SK-N-SH (cell line): ENCODE results near the gene RNF8. TPM values are rescaled to one million over a fixed set of nuclear protein-coding genes. Genes with fewer than 3 reads are reported as not detected.

Experiments used
- CTCF ChIA-PET: fragments of 300-600, 350-600 bp; formaldehyde crosslinking; extraction: SDS; loops from one replicate; lab custom pipeline; 2021; lab: Yijun Ruan, JAX
- POLR2A ChIA-PET: fragments of 350-600 bp; sonication (Branson Sonifier 250); formaldehyde crosslinking; extraction: SDS; loops from one replicate; lab custom pipeline; 2020; ENCODE audit warnings: antibody characterized with exemption, inconsistent platforms; lab: Yijun Ruan, JAX
- DNase-seq: peaks from one replicate; pipeline ENCODE4 v3.0.0; 2012
- H2AFZ ChIP-seq: fragments of 200-600 bp; sonication (generic); 2 replicates; pipeline ENCODE4 v1.8.1; 2016; ENCODE audit warnings: antibody characterized with exemption, mild to moderate bottlenecking, low read depth
- H3F3A ChIP-seq: fragments of 200-600 bp; sonication (generic); replicated peaks from 2 replicates; pipeline ENCODE3; 2016; ENCODE audit warnings: antibody characterized with exemption, mild to moderate bottlenecking; ENCODE audit not compliant: insufficient read depth
- H3K27ac ChIP-seq, 2 experiments: fragments of 200-500 bp in 1 of 2; fragments of 200-600 bp in 1 of 2; sonication (Bioruptor generic) in 1 of 2; sonication (generic), shearing (Covaris generic) in 1 of 2; 2 replicates each; pipeline versions ENCODE4 v1.5.1 to v1.6.1; 2014 to 2016; ENCODE audit warnings: low read depth in 2 of 2, inconsistent platforms in 1 of 2, low read length in 1 of 2, mild to moderate bottlenecking in 1 of 2, mixed read lengths in 1 of 2
- H3K27me3 ChIP-seq: fragments of 200-600 bp; sonication (generic), shearing (Covaris generic); 2 replicates; pipeline ENCODE4 v1.6.1; 2016; ENCODE audit warnings: mixed run types; ENCODE audit not compliant: insufficient read depth
- H3K36me3 ChIP-seq, 2 experiments: fragments of 200-500 bp in 1 of 2; fragments of 200-600 bp in 1 of 2; sonication (Bioruptor generic) in 1 of 2; sonication (generic) in 1 of 2; replicated peaks in 1 of 2; 2 replicates each; pipeline versions ENCODE3 to v1.5.1; 2014 to 2016; ENCODE audit warnings: low read length in 1 of 2, mild to moderate bottlenecking in 1 of 2; ENCODE audit not compliant: insufficient read depth in 2 of 2, control insufficient read depth in 1 of 2
- H3K4me1 ChIP-seq, 2 experiments: fragments of 200-500 bp in 1 of 2; fragments of 200-600 bp in 1 of 2; sonication (Bioruptor generic) in 1 of 2; sonication (generic), shearing (Covaris generic) in 1 of 2; 2 replicates each; pipeline versions ENCODE4 v1.5.1 to v1.6.1; 2014 to 2016; ENCODE audit warnings: low read depth in 1 of 2, low read length in 1 of 2, mixed run types in 1 of 2; ENCODE audit not compliant: insufficient read depth in 2 of 2, control insufficient read depth in 1 of 2
- H3K4me2 ChIP-seq: fragments of 200-600 bp; sonication (generic), shearing (Covaris generic); 2 replicates; pipeline ENCODE4 v1.6.1; 2017; ENCODE audit warnings: mixed run types
- H3K4me3 ChIP-seq, 2 experiments: fragments of 200-500 bp in 1 of 2; fragments of 200-600 bp in 1 of 2; sonication (Bioruptor generic) in 1 of 2; sonication (generic), shearing (Covaris generic) in 1 of 2; 2 replicates each; pipeline versions ENCODE4 v1.5.1 to v1.8.1; 2014 to 2016; ENCODE audit warnings: low read depth in 2 of 2, inconsistent platforms in 1 of 2, low read length in 1 of 2, mild to moderate bottlenecking in 1 of 2, mixed read lengths in 1 of 2, moderate library complexity in 1 of 2
- H3K79me2 ChIP-seq: fragments of 200-600 bp; sonication (generic); 2 replicates; pipeline ENCODE4 v1.8.1; 2017; ENCODE audit warnings: mild to moderate bottlenecking; ENCODE audit not compliant: insufficient read depth
- H3K9ac ChIP-seq: fragments of 200-600 bp; sonication (generic); 2 replicates; pipeline ENCODE4 v1.6.1; 2017; ENCODE audit warnings: mixed run types
- H3K9me2 ChIP-seq: fragments of 200-600 bp; sonication (generic); 2 replicates; pipeline ENCODE4 v1.6.1; 2017; ENCODE audit warnings: mixed run types
- H3K9me3 ChIP-seq: fragments of 200-600 bp; sonication (generic); 2 replicates; pipeline ENCODE4 v1.6.1; 2017; ENCODE audit warnings: mixed run types, mild to moderate bottlenecking, moderate library complexity
- H4K20me1 ChIP-seq: fragments of 200-600 bp; sonication (generic); 2 replicates; pipeline ENCODE4 v1.6.1; 2017; ENCODE audit warnings: mild to moderate bottlenecking, mixed run types; ENCODE audit not compliant: insufficient read depth
- CTCF ChIP-seq: fragments of 200-600 bp; sonication (generic); IDR thresholded peaks from 2 replicates; pipeline ENCODE4 v1.6.1; 2017; ENCODE audit warnings: antibody characterized with exemption, mild to moderate bottlenecking, moderate library complexity
- EZH2phosphoT487 ChIP-seq: fragments of 200-600 bp; sonication (generic); IDR thresholded peaks from 2 replicates; pipeline ENCODE4 v1.6.1; 2017; ENCODE audit warnings: low read depth, mixed run types, mild to moderate bottlenecking, antibody characterized with exemption, moderate library complexity, borderline replicate concordance
- FOSL2 ChIP-seq: IDR thresholded peaks from 2 replicates; pipeline ENCODE4 v1.4.0; 2012; ENCODE audit warnings: low read depth, mild to moderate bottlenecking, moderate library complexity, borderline replicate concordance
- FOXJ3 ChIP-seq: sonication (generic); formaldehyde crosslinking; IDR thresholded peaks from 2 replicates; pipeline ENCODE4 v1.5.1; 2020; ENCODE audit warnings: mild to moderate bottlenecking, missing genetic modification reagents
- IRF3 ChIP-seq: fragments of 150-350 bp; IDR thresholded peaks from 2 replicates; pipeline ENCODE4 v1.6.1; 2016; ENCODE audit warnings: mild to moderate bottlenecking, low read depth, low read length
- JUND ChIP-seq: IDR thresholded peaks from 2 replicates; pipeline ENCODE4 v1.4.0; 2012
- MEF2A ChIP-seq: IDR thresholded peaks from 2 replicates; pipeline ENCODE4 v1.4.0; 2012; ENCODE audit warnings: low read depth, borderline replicate concordance
- PBX3 ChIP-seq: IDR thresholded peaks from 2 replicates; pipeline ENCODE4; 2012
- POLR2AphosphoS5 ChIP-seq: IDR thresholded peaks from 2 replicates; pipeline ENCODE4 v1.6.1; 2012; ENCODE audit warnings: low read depth, low read length
- RFX5 ChIP-seq: IDR thresholded peaks from 2 replicates; pipeline ENCODE4 v1.6.1; 2012; ENCODE audit warnings: mild to moderate bottlenecking, improper control_type of control experiment, low read length
- RXRA ChIP-seq: IDR thresholded peaks from 2 replicates; pipeline ENCODE4 v1.4.0; 2012; ENCODE audit warnings: low read depth, mild to moderate bottlenecking, borderline replicate concordance
- SIN3A ChIP-seq: IDR thresholded peaks from 2 replicates; pipeline ENCODE4 v1.6.1; 2012; ENCODE audit warnings: low read depth, mild to moderate bottlenecking, low read length, moderate library complexity, borderline replicate concordance
- SMC3 ChIP-seq: IDR thresholded peaks from 2 replicates; pipeline ENCODE4 v1.6.1; 2012; ENCODE audit warnings: low read depth, low read length, improper control_type of control experiment
- TAF1 ChIP-seq: IDR thresholded peaks from 2 replicates; pipeline ENCODE4 v1.6.1; 2012; ENCODE audit warnings: low read depth, mild to moderate bottlenecking, low read length, moderate library complexity, borderline replicate concordance
- TCF12 ChIP-seq: IDR thresholded peaks from 2 replicates; pipeline ENCODE4 v1.4.0; 2012
- TEAD4 ChIP-seq: IDR thresholded peaks from 2 replicates; pipeline ENCODE4 v1.4.0; 2012; ENCODE audit warnings: mild to moderate bottlenecking, borderline replicate concordance; ENCODE audit not compliant: insufficient read depth
- YY1 ChIP-seq: IDR thresholded peaks from 2 replicates; pipeline ENCODE4 v1.4.0; 2012; ENCODE audit warnings: low read depth, mild to moderate bottlenecking
- ZBTB33 ChIP-seq: IDR thresholded peaks from 2 replicates; pipeline ENCODE4 v1.4.0; 2012; ENCODE audit warnings: low read depth, borderline replicate concordance
- WGBS: methylation state at CpG from one replicate; pipeline ENCODE4 v1.1.6; 2017; ENCODE audit warnings: low lambda C conversion rate; 5-methylcytosine and 5-hydroxymethylcytosine counted together
- polyA plus RNA-seq, 3 experiments: library from polyadenylated mRNA; depleted of rRNA; stranded (reverse); fragments of >200 nt; gene quantifications; 2 replicates each; pipeline ENCODE4 v1.2.3, GENCODE V29; 2012

Gene RNF8
- polyA plus RNA-seq, 1 of the 3 experiments (the other 2 are of a cell fraction) = 21.7 TPM

GRCh38 chr6:37409501-37409900 is 55.7 kb downstream of the RNF8 start:
- Histone ChIP-seq H3K4me2 (no peak overlapping the region), H3K79me2 (no peaks in the 10 kb centered on the region), H3K27me3 (no peaks in the 10 kb centered on the region), H4K20me1 (no peaks in the 10 kb centered on the region), H3K9ac (no peak overlapping the region), H3F3A (no peaks in the 10 kb centered on the region), H3K4me3 (no peak overlapping the region), H2AFZ (no peak overlapping the region), H3K9me3 (no peaks in the 10 kb centered on the region), H3K4me1 (no peaks in the 10 kb centered on the region), H3K27ac (no peak overlapping the region), H3K36me3 (no peaks in the 10 kb centered on the region), H3K9me2 (no peaks in the 10 kb centered on the region)
- WGBS = 84% methylated on average over 1 of the region's 1 CpG
- ChIA-PET POLR2A (no interaction called here), CTCF (no interaction called here)
- TF ChIP-seq FOSL2 (no peak), TAF1 (no peak), RXRA (no peak)
- no peak for DNase-seq

GRCh38 chr6:37417393-37417792 is 63.6 kb downstream of the RNF8 start:
- WGBS = 60% methylated on average over 2 of the region's 2 CpGs
- Histone ChIP-seq H3K4me2 (no peak overlapping the region), H3K4me3 (no peak overlapping the region), H3K4me1 (no peaks in the 10 kb centered on the region), H3F3A (no peaks in the 10 kb centered on the region), H2AFZ (no peak overlapping the region), H3K36me3 (no peaks in the 10 kb centered on the region), H3K27ac (no peak overlapping the region), H3K27me3 (no peaks in the 10 kb centered on the region), H3K9ac (no peak overlapping the region), H3K79me2 (no peaks in the 10 kb centered on the region), H3K9me3 (no peaks in the 10 kb centered on the region), H4K20me1 (no peaks in the 10 kb centered on the region), H3K9me2 (no peaks in the 10 kb centered on the region)
- TF ChIP-seq TEAD4 = no peak
- TF ChIP-seq ZBTB33 = no peak
- no peak for TF ChIP-seq FOXJ3 (CRISPR knock-in tag)
- TF ChIP-seq MEF2A = no peak
- TF ChIP-seq FOSL2 = no peak
- TF ChIP-seq YY1 = no peak
- TF ChIP-seq POLR2AphosphoS5 = no peak
- no peak for TF ChIP-seq SIN3A
- no peak for TF ChIP-seq EZH2phosphoT487
- DNase-seq = no peak
- ChIA-PET CTCF (interaction anchor here (1.2 kb wide), 1 partner anchor 19 kb away, joined by 3 read pairs; no protein-coding TSS in a partner anchor), POLR2A (no interaction called here)

GRCh38 chr6:37418722-37419121 is 64.9 kb downstream of the RNF8 start:
- Histone ChIP-seq H3K27ac (no peak overlapping the region), H2AFZ (no peak overlapping the region), H3K79me2 (no peaks in the 10 kb centered on the region), H3K36me3 (no peaks in the 10 kb centered on the region), H3K4me3 (no peak overlapping the region), H4K20me1 (no peaks in the 10 kb centered on the region), H3K9me2 (no peaks in the 10 kb centered on the region), H3K27me3 (no peaks in the 10 kb centered on the region), H3K4me1 (no peaks in the 10 kb centered on the region), H3F3A (no peaks in the 10 kb centered on the region), H3K9me3 (no peaks in the 10 kb centered on the region), H3K9ac (no peak overlapping the region), H3K4me2 (no peak overlapping the region)
- no peak for DNase-seq
- ChIA-PET CTCF (no interaction called here), POLR2A (no interaction called here)
- WGBS = 56% methylated on average over 5 of the region's 5 CpGs
- TF ChIP-seq CTCF (no peak), JUND (no peak), PBX3 (no peak), MEF2A (no peak), YY1 (no peak), RFX5 (no peak), TCF12 (no peak), IRF3 (no peak), SMC3 (no peak), EZH2phosphoT487 (no peak)
